ENCODE results near the gene LRRC39. TPM values are rescaled to one million over a fixed set of nuclear protein-coding genes. Genes with fewer than 3 reads are reported as not detected.

The LRRC39 gene
- polyA plus RNA-seq, 3 donors, result 1.6 to 3.3 (median 3.0) TPM

DNA sequence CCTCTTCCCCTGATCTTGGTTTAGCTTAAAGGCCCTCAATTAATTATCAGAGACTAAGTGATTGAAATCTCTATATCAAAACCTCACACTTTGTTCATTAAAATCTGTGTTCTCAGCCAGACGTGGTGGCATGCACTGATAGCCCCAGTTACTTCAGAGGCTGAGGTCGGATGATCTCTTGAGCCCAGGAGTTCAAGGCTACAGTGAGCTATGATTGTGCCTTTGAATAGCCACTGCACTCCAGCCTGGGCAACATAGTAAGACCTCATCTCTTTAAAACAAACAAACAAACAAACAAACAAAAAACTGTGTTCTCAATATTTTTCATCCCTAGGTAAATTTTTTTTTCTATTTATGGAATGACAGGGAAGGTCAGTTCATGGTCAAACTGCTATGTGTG is 26.4 kb downstream of the LRRC39 start:
- no peak for DNase-seq

DNA sequence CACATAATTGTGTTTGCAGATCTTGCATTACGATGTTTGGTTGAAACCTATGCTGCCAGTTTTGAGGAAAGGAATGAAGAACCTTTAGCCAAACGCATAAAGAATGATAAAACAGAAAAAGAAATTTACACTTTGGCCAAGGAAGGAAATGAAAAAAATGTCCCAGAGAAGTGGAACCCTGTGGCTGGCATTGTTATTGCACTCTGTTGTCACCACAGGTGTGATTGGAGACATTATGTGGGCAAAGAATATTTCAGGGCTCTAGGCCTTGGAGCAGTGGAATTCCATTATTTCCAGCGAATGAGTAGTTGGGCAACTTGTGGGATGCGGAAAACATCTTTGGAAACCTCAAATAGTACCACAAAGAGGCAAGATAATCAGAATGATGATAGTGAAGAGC is 30.2 kb downstream of the LRRC39 start:
- no peak for DNase-seq

DNA sequence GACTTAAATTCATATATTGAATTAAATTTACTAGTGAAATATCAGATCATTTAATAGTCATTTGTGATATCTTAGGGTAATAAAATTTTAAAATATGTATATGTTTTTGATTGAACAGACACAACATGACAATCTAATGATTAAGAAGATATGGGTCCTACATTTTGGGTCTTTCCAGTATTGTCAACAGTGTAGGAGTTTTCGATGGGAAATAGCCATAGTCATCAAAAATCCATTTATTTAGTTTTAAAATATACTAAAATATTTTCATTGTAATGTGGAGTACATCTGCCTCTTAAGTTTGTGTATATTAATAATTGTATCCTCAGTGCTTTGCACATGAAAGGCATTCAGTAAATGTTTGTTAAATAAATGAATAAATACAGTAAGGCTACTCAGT is 31.1 kb downstream of the LRRC39 start:
- DNase-seq, result no peak

DNA sequence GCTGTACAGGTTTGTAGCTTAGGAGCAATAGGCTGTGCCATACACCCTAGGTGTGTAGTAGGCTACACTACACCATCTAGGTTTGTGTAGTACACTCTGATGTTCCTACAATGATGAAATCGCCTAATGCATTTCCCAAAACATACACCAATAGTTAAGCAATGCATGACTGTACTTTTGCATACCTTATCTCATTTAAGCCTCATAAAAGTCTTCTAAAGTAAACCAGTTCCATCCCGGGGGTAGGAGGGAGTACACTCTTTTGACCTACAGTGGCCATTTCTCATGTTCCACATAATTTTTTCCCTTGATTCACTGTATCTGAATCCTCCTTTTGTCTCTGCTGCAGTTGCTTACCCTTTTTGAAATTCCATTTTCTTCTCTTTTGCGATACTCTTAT is 32.9 kb downstream of the LRRC39 start:
- DNase-seq, result no peak

DNA sequence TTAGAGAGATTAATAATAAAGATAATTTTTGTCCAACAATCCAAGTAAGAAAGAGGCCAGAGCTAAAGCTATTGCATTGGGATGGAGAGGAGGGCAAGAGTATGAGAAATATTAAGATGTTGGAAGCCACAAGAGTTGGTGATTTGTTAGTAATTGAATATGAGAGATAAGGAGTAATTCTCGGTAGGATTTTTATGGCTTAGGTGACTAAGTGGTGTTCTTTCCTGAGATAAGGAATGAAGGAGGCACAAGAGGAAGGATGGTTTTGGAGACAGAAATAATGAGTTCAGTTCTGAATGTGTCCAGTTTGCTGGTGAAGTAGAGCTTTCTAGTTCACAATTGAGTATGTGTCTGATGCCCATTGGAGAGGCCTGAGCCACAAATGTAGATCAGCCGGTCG is 35.7 kb downstream of the LRRC39 start:
- no peak for DNase-seq

DNA sequence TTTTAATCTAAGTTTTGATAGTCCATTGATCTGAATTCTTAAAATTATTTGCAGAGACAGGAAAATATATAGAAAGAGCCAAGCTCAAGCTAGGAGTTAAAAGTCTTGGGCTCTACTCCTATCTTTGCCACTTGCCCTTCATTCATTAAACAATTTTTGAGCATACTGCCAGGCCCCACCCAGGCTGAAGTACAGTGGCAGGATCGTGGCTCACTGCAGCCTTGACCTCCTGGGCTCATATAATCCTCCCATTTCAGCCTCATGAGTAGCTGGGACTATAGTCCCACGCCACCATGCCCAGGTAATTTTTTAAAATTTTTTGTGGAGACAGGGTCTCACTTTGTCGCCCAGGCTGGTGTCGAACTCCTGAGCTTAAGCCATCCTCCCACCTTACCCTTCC is 36.9 kb downstream of the LRRC39 start:
- no peak for DNase-seq

DNA sequence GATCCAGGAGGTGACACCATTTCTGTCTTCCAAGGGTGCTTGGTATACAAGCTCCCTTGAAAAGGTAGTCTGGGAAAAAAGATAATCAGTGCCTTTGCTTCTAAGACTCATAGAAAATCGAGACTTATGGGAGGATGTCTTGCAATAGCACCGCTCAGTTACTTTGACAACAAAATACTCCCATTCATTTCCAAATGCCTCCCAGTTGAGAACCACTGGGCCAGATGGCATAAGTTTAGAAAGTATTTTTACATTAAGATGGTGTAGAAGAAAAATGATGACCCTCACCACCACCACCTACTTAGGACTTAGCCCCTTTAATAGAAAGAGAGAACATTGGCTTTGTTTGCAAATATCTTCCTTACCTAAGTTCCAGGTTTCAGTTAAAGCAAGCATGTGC is 40.5 kb downstream of the LRRC39 start:
- no peak for DNase-seq

DNA sequence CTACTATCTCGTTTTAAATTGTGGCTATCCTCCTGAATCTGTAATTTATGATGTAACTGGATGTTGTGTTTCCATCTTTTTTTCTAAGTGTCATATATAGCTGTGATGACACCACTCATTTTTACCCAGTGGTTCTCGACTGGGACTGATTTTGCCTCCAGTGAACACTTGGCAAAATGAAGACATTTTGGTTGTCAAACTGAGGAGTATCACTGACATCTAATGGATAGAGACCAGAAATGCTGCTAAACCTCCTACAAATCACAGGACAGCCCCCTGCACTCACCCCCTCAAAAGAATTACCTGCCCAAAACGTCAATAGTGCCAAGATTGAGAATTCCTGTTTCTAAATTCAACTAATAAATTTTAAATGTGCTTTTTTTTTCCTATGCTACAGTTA is 43.2 kb downstream of the LRRC39 start:
- no peak for DNase-seq

DNA sequence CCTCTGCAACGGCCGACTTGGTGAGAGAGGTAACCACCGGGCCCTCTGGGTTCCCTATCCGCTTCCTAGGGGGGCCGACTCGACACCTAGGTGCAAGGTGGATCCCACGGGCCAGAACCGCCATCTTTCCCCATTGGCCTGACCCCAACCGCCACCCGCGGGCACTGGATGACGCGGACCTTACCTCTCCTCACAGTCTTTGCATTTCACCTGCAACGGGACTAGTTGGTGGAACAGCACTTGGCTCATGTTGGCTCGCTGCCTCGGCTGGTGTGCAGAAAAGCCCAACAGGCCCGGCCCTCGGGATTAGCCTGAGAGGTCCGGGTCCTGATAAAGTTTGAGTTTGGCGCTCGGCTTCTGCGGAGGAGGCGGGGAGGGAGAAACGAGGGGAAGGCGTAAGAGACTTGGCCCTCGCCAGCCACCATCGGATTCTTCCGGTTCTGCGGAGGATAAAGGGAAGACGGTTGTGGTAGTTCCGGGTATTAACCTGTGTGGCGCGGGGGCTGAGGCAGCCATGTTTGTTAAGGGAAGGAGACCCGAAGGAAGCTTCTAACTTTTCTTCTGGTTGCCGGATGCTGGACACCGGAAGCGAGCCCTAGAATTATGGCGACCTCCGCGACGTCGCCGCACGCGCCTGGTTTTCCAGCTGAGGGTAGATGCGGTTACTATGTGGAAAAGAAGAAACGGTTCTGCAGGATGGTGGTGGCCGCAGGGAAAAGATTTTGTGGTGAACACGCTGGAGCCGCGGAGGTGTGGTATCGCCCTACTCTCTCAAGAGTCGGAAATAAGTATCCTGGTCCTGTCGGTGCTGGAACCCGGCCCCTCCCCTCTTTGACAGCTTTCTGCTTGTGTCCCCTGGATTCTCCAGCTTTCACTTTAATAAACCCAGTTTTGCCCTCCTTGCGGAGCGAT is 45.2 kb downstream of the LRRC39 start, which contains the start of the genes SASS6 and TRMT13:
Gene SASS6 (minus strand): TSS at position 365 of the 912 bp plus-strand sequence. CDS start 116 bp downstream, at position 249.
Gene TRMT13 (plus strand): TSS at position 598 of the 912 bp plus-strand sequence. CDS start 6 bp downstream, at position 604.
- peak; percentile 99 for DNase-seq

DNA sequence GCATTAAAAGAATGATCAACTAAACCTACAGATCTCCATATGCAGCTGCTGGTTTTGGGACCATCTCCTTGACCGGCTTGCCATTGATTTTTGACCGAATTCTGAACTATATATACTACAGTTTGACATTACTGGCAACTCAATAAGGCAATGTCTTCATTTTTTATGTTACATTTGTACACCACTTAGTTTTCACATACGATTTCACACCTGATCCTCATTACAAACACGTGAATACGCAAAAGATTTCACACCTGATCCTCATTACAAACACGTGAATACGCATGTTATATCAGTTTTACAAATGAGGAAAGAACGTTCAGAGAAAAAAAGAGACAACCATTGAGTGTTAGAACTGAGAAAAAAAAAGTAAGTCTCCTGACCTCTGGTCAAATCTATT is 46.4 kb downstream of the LRRC39 start:
- DNase-seq, result no peak

DNA sequence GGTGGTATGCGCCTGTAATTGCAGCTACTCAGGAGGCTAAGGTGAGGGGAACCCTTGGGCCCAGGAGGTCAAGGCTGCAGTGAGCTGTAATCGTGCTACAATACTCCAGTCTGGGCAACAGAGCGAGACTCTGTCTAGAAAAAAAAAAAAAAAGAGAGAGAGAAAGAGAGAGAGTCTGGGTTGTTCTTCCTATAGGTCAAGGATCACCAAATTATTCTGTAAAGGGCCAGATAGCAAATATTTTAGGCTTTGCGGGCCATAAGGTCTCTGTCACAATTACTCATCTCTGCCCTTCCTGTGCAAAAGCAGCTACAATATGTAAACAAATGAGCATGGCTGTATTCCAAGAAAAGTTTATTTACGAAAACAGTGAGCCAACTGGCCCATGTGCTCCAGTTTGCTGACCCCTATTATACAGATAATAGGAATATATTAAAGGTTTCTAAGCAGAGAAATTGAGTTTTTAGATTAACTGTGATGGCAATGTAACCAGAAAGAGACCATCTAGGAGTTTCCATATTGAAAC is 47.4 kb downstream of the LRRC39 start:
- no peak for DNase-seq

DNA sequence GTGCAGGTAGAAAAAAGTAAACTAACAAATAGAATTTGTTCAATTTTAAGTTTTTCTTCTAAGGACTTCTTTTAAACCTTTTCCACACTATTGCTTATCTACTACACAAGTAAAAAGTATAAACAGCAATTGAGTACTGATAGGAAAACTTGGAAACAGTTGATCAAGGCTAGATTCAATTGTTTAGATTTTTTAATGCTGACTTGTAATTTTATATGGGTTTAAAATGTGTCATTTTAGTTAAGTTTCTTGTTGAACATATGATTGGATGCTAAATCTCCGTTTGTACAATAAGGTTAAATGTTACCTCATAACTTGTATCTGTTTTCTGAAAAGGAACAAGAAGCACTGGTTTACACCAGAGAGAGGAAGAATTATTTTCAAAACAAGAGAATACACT is 50.8 kb downstream of the LRRC39 start:
- DNase-seq, result no peak

DNA sequence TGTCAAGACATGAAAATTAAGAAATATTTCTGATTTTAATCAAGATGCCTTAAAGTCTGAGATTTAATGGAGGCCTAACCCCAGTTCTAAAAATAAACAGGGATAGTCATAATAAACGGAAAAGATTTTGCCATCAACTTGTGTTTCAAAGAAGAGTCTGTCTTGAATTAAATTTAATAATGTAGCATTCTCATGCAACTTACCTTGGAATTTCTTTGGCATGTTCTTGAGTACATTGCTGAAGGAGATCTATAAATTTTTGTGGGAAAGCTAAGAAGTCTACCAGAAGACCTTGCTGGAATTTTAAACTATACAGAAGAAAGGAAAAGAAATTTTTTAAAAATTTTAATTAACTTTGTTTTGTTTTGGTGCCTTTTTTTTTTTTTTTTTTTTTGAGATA is 55.9 kb downstream of the LRRC39 start:
- no peak for DNase-seq

DNA sequence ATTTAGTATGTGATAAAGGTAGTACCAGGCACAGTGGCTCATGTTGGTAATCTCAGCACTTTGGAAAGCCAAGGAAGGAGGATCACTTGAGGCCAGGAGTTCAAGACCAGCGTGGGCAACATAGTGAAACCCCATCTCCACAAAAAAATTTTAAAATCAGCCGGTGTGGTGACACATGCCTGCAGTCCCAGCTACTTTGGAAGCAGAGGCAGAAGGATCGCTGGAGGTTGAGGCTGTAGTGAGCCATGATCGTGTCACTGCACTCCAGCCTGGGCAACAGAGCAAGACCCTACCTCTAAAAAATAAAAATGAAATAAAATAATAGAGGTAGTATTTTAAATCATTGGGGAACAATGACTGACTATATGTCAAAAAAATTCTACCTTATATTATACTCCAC is 62.5 kb downstream of the LRRC39 start:
- no peak for DNase-seq

DNA sequence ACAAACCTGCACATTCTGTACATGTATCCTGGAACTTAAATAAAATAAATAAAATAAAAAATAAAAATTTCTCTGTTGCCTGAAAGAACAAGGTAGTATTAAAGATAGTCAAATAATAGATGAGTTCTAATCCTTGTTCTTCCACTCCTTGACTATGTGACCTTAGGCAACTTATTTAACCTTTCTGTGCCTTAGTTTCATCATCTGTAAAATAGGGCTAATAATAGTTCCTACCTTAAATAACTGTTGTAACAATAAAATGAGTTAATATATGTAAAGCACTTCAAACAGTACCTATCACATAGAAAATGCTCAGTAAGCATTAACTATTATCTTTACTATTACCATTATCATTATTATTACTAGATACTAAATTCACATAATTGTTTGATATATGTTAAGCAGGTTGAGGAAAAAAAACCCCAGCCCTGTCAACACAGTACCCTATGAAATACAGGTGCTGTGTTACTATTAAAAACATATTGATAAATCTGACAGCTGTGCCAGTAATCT is 68.4 kb downstream of the LRRC39 start:
- DNase-seq, result no peak

DNA sequence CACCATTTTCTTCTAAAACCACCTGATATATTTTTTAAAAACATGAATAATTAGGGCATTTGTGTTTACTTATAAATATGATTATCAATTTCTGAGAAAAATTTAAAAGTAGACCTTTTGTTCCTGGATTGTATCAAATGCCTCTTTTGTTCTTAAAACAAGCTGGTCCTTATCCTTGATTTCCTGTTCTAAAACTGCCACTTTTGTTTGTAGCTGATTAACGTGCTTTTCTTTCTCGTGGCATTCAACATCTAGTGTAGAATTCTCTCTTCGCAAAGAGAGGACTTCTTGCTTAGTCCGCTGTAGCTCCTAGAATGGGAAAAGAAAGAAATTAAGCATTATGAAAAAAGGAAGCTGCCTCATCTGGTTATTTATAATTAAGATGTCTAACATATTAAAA is 70.4 kb downstream of the LRRC39 start:
- DNase-seq, result no peak

DNA sequence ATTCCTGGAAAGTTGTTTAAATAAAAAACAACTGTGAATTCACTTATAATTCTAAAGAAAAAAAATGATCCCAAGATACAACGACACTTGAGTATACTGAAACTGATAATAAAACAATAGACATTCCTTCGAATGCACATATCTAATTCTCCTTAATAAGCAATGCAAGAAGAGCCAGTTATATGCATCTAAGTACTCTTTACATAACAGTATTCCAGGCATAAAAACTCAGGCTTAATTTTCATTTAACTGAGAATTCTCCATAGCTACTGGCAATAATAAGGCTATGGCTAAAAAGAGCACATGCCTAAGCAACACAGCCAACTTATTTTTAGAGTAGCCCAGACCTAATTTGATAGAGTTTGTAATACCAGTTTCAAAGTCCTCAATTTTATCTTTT is 76.5 kb downstream of the LRRC39 start:
- no peak for DNase-seq

DNA sequence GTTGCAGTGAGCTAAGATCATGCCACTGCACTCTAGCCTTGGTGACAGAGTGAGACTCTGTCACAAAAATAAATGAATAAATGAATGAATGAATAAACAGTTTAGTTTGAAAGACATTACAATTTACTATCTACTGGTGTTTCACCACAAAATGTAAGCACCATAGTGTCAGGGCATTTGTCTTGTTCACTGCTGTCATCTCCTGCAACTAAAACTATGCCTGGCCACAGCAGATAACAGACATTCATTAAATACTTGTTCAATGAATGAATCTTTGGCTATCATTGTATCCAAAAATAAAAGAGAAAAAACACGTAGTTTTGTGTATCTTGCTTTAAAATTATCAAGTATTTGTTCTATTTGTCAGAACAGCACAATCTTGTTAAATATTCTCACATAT is 77.9 kb downstream of the LRRC39 start:
- no peak for DNase-seq

Other genes starting within 250 kb of the LRRC39 start
- 10 to 100 TPM; 21.7 to 34.5 (median 31.6) TPM for gene SLC35A3, start 208.3 kb downstream of the LRRC39 start, polyA plus RNA-seq (ENCODE audit: insufficient read length in 3 of 3)
- gene SASS6, start 45.3 kb downstream of the LRRC39 start, polyA plus RNA-seq (ENCODE audit: insufficient read length in 3 of 3), result 1 to 10 TPM; 7.9 to 9.0 (median 8.5) TPM
- gene TRMT13, start 45.1 kb downstream of the LRRC39 start, polyA plus RNA-seq (ENCODE audit: insufficient read length in 3 of 3), result 10 to 100 TPM; 24.8 to 38.7 (median 37.9) TPM
- gene DBT, start 71.6 kb upstream of the LRRC39 start, polyA plus RNA-seq (ENCODE audit: insufficient read length in 3 of 3), result 10 to 100 TPM; 14.9 to 26.5 (median 24.9) TPM
- 10 to 100 TPM; 27.5 to 41.1 (median 36.5) TPM for gene RTCA, start 88.0 kb upstream of the LRRC39 start, polyA plus RNA-seq (ENCODE audit: insufficient read length in 3 of 3)
- gene CDC14A, start 174.2 kb upstream of the LRRC39 start, polyA plus RNA-seq (ENCODE audit: insufficient read length in 3 of 3), result 10 to 100 TPM; 26.5 to 33.2 (median 29.6) TPM

All from renal pelvis (tissue), 4 donors.